Activated B cell treated with CpG ODN at 0.5 μM for 24 hours (primary cell): Measurements from ENCODE around the gene TSPAN33. TPM values are rescaled to one million over a fixed set of nuclear protein-coding genes. Genes with fewer than 3 reads are reported as not detected.

Source experiments
- ATAC-seq: fragments of 200-7000 bp; cut with Tn5 transposase; one replicate; pipeline ENCODE4 v1.10.0; 2021; ENCODE audit warnings: low read depth, mild to moderate bottlenecking, moderate library complexity
- CTCF ChIA-PET: fragments of 350-600 bp; sonication (Branson Sonifier 250); formaldehyde crosslinking; loops from one replicate; lab custom pipeline; 2021; ENCODE audit warnings: antibody characterized with exemption; lab: Charles Lee
- POLR2A ChIA-PET: fragments of 350-600 bp; sonication (Branson Sonifier 250); formaldehyde crosslinking; loops from one replicate; lab custom pipeline; 2021; ENCODE audit warnings: antibody characterized with exemption; lab: Charles Lee
- DNase-seq: peaks from one replicate; pipeline ENCODE4 v3.0.0; 2022
- H3K27ac Mint-ChIP-seq: one replicate; pipeline ENCODE4 v1.8.0; 2020; ENCODE audit warnings: mixed read lengths
- H3K27me3 Mint-ChIP-seq: one replicate; pipeline ENCODE4 v1.8.0; 2021; ENCODE audit warnings: mixed read lengths
- H3K36me3 Mint-ChIP-seq: one replicate; pipeline ENCODE4 v1.8.0; 2021; ENCODE audit warnings: low read depth, mixed read lengths
- H3K4me1 Mint-ChIP-seq: one replicate; pipeline ENCODE4 v1.8.0; 2021; ENCODE audit warnings: mixed read lengths
- H3K4me3 Mint-ChIP-seq: one replicate; pipeline ENCODE4 v1.8.0; 2020; ENCODE audit warnings: mild to moderate bottlenecking, mixed read lengths
- H3K9me3 Mint-ChIP-seq: one replicate; pipeline ENCODE4 v1.8.0; 2020; ENCODE audit warnings: mixed read lengths
- CTCF ChIP-seq: fragments of 200-600 bp; IDR thresholded peaks from one replicate; pipeline ENCODE4 v1.8.0; 2022; ENCODE audit warnings: antibody characterized with exemption, mild to moderate bottlenecking
- intact Hi-C: fragments of 100-400 bp; cut with micrococcal nuclease; formaldehyde crosslinking; loops from one replicate; pipeline ENCODE4 v1.15.1; 2024
- total RNA-seq: library from RNA; stranded (reverse); gene quantifications from 2 replicates; pipeline ENCODE4 v1.2.3, GENCODE V29; 2022

Gene TSPAN33
- total RNA-seq, 1 donor from 2014 or later, result 341 TPM

GRCh38 chr7:129205126-129205818 lies 60.8 kb downstream of the TSPAN33 start:
- peak; percentile 68 for ATAC-seq
- Mint-ChIP-seq H3K4me3 (no peak overlapping the region), H3K36me3 (no peaks in the 10 kb centered on the region), H3K9me3 (no peaks in the 10 kb centered on the region), H3K27ac (no peak overlapping the region), H3K27me3 (no peaks in the 10 kb centered on the region), H3K4me1 (peaks cover 3% of the 10 kb centered on the region)
- ChIA-PET CTCF (no interaction called here), POLR2A (no interaction called here)
- no peak for DNase-seq
- intact Hi-C loops, result loop anchor here (2.0 kb wide), 1 partner anchor 20 kb away; the partner anchor contains the start of gene AHCYL2
- no peak for TF ChIP-seq CTCF

GRCh38 chr7:129205987-129206785 lies 61.7 kb downstream of the TSPAN33 start:
- CTCF ChIA-PET, result interaction anchor here (1.1 kb wide), 1 partner anchor 43 kb away, joined by 3 read pairs; no protein-coding TSS in a partner anchor
- POLR2A ChIA-PET, result interaction anchor here (0.8 kb wide), 1 partner anchor 37 kb away, joined by 3 read pairs; no protein-coding TSS in a partner anchor
- ATAC-seq (no peak), DNase-seq (no peak)
- H3K27ac Mint-ChIP-seq, result no peak overlapping the region
- peaks cover 5% of the 10 kb centered on the region for H3K4me1 Mint-ChIP-seq
- no peaks in the 10 kb centered on the region for H3K36me3 Mint-ChIP-seq
- no peak for TF ChIP-seq CTCF
- intact Hi-C loops, result loop anchor here (2.0 kb wide), 1 partner anchor 19 kb away; the partner anchor contains the start of gene AHCYL2
- no peaks in the 10 kb centered on the region for H3K9me3 Mint-ChIP-seq
- no peak overlapping the region for H3K4me3 Mint-ChIP-seq
- no peaks in the 10 kb centered on the region for H3K27me3 Mint-ChIP-seq

GRCh38 chr7:129208667-129209066 lies 64.2 kb downstream of the TSPAN33 start:
- H3K36me3 Mint-ChIP-seq, result no peaks in the 10 kb centered on the region

GRCh38 chr7:129209067-129209926 lies 64.8 kb downstream of the TSPAN33 start:
- TF ChIP-seq CTCF, result no peak
- H3K4me1 Mint-ChIP-seq, result peaks cover 5% of the 10 kb centered on the region
- intact Hi-C loops, result no loop called here
- no peaks in the 10 kb centered on the region for H3K9me3 Mint-ChIP-seq
- ChIA-PET CTCF (interaction anchor here (0.6 to 3.3 kb wide), 12 partner anchors 9 to 367 kb away, joined by 3 to 27 read pairs (median 3); no protein-coding TSS in a partner anchor), POLR2A (interaction anchor here (0.6 to 1.6 kb wide), 2 partner anchors 40 to 48 kb away, joined by 4 read pairs; no protein-coding TSS in a partner anchor)
- H3K27me3 Mint-ChIP-seq, result no peaks in the 10 kb centered on the region
- H3K27ac Mint-ChIP-seq, result no peak overlapping the region
- no peak for ATAC-seq
- DNase-seq, result no peak
- H3K36me3 Mint-ChIP-seq, result no peaks in the 10 kb centered on the region
- H3K4me3 Mint-ChIP-seq, result no peak overlapping the region

More at GRCh38 chr7:129208667-129209066, 64.2 kb downstream of the TSPAN33 start:
- intact Hi-C loops, result no loop called here
- POLR2A ChIA-PET, result no interaction called here
- TF ChIP-seq CTCF, result no peak
- Mint-ChIP-seq H3K27ac (no peak overlapping the region), H3K27me3 (no peaks in the 10 kb centered on the region), H3K4me1 (peaks cover 5% of the 10 kb centered on the region), H3K9me3 (no peaks in the 10 kb centered on the region), H3K4me3 (no peak overlapping the region)
- CTCF ChIA-PET, result interaction anchor here (1.1 to 3.3 kb wide), 4 partner anchors 10 to 367 kb away, joined by 3 to 22 read pairs (median 3); no protein-coding TSS in a partner anchor
- ATAC-seq, result no peak
- DNase-seq, result no peak
